ENCODE results near the gene CD96.

Gene CD96

DNA sequence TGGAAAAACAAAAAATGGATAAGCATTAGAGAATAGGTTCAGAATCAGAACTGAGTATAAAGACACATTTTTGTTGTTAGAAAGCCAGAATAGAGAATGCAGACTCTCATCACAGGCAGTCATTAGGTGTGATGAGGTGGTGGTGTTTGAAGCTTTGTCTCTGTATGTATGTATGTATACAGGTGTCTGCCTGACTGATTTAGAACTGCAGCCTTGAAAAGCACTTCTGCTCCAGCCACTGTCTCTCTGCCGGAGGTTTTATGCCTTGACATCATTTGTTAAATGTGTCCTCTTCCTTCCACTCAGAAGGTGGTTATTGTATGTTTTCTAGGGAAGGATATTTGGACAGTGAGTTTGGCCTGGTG, 133.8 kb downstream of the CD96 start:
- peak overlapping the region; percentile 24 for H3K4me3 ChIP-seq (ENCODE audit: low read depth, low read length)
- no peak for DNase-seq (ENCODE audit: low read depth)
- TF ChIP-seq, protein P1, sequence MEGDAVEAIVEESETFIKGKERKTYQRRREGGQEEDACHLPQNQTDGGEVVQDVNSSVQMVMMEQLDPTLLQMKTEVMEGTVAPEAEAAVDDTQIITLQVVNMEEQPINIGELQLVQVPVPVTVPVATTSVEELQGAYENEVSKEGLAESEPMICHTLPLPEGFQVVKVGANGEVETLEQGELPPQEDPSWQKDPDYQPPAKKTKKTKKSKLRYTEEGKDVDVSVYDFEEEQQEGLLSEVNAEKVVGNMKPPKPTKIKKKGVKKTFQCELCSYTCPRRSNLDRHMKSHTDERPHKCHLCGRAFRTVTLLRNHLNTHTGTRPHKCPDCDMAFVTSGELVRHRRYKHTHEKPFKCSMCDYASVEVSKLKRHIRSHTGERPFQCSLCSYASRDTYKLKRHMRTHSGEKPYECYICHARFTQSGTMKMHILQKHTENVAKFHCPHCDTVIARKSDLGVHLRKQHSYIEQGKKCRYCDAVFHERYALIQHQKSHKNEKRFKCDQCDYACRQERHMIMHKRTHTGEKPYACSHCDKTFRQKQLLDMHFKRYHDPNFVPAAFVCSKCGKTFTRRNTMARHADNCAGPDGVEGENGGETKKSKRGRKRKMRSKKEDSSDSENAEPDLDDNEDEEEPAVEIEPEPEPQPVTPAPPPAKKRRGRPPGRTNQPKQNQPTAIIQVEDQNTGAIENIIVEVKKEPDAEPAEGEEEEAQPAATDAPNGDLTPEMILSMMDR (IDR thresholded peaks at IDR 0.05; ENCODE audit: insufficient read depth, low read depth, low read length, missing control alignments), result no peak

DNA sequence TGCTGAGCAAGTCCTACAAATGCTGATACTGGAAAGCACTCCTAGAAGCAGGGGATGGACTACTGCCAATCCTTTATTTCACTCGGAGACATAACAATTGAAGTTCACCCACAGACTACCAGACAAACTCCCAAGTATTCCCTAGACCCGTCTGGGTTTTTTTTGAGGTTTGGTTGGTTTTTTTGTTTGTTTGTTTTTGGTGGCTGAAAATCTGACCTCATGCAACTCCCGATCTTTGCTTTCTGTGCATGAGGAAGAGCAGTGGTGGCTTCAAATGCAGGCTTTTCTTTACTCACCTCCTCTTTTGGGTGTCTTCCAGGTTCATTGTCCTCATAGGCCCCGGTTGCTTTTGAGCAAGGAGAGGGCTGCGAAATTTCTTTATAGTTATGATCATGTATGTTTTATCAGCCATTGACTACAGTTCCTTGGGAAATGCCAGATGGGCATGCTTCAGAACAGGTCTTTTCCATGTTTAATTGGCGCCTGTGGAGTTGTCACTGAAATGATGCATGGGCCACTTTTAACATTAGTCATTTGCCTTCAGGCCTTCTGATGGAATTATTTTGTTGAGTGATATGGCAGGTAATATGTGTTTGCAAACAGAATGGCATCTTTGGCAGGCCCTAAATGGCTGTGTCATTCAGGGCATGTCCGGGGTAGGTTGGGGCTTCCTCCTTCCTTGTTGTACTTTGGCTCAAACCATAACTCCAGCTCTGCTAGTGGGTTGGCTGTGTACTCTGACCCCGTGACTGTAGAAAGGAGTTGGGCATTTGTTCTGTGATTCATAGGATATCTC, 134.4 kb downstream of the CD96 start:
- peak overlapping the region; percentile 24 for H3K4me3 ChIP-seq (ENCODE audit: low read depth, low read length)
- peak; percentile 23 for DNase-seq (ENCODE audit: low read depth)
- TF ChIP-seq, protein P1 (IDR thresholded peaks at IDR 0.05; ENCODE audit: insufficient read depth, low read depth, low read length, missing control alignments), result no peak

DNA sequence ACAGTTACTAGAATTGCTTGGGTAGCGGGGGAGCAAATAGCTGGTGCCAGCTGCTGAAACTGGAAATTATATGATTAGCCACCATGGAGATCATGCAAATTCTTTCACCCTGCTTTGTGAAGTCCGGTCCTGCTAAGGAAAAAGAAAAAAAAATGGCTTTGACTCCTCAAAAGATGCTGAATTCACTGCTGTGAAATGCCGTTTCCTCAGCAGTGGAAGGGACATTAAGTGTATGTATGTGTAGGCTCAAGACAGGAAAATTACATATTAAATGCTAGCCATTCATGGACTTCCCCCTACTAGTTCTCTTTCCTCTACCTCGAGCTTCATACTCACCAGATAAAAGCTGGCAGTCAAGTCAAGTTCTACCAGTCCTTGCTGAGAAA, 135.0 kb downstream of the CD96 start:
- H3K4me3 ChIP-seq (ENCODE audit: low read depth, low read length), result no peak overlapping the region
- DNase-seq (ENCODE audit: low read depth), result no peak
- TF ChIP-seq, protein P1 (IDR thresholded peaks at IDR 0.05; ENCODE audit: insufficient read depth, low read depth, low read length, missing control alignments), result no peak

DNA sequence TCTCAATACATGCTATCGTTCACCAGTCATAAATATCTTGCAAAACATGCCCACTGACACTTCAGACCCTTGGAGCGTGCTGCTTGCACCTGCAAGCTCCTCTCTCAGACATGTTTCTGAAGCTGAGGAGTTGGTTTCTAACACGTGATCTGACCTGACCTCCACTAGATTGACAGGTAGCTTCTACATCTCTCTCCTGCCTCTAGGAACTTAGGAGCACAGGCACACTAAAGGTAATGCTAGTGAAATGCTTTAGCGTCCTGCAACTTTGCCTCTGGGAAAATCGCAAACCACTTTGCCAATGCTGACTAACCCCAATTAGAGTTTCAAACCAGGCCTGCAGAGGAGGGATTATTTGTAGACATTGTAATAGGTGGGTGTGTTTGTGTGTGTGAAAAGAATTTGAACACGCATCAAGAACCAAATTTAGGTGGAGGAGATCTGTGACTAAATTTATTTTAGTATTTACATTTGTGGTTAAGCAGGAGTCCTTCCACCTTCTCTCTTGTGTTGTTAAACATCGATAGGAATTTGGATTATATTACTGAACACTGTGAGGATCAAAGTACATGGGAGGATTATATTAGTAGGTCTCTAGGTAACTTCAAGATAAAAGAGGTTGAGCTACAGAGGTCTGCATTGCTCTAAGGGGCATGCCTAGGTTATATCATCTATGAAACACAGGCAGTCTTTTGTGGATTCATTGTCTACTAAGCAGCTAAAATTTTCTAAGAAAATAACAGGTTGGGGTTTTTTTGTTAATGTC, 139.8 kb downstream of the CD96 start:
- TF ChIP-seq, protein P1 (IDR thresholded peaks at IDR 0.05; ENCODE audit: insufficient read depth, low read depth, low read length, missing control alignments), result no peak
- DNase-seq (ENCODE audit: low read depth), result no peak
- H3K4me3 ChIP-seq (ENCODE audit: low read depth, low read length), result no peak overlapping the region

DNA sequence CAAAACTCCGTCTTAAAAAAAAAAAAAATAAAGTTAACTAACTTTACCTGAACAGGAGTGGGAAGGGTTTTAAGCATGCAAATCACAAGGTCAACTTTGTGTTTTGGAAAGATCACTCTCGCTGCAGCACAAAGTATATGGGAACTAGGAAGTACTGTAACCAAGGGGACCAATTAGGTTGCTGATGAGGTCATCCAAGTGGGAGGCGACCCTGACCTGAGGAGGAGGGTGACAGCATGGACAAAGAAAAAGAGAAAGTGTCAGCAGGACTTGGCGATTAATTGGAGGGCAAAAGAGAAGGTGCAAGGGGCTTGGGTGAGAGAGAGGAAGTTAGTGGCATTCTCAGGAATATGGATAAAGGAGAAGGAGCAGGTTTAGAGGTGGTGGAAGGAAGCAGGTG, 142.6 kb downstream of the CD96 start:
- no peak for DNase-seq (ENCODE audit: low read depth)
- TF ChIP-seq, protein P1 (IDR thresholded peaks at IDR 0.05; ENCODE audit: insufficient read depth, low read depth, low read length, missing control alignments), result no peak
- no peak overlapping the region for H3K4me3 ChIP-seq (ENCODE audit: low read depth, low read length)

DNA sequence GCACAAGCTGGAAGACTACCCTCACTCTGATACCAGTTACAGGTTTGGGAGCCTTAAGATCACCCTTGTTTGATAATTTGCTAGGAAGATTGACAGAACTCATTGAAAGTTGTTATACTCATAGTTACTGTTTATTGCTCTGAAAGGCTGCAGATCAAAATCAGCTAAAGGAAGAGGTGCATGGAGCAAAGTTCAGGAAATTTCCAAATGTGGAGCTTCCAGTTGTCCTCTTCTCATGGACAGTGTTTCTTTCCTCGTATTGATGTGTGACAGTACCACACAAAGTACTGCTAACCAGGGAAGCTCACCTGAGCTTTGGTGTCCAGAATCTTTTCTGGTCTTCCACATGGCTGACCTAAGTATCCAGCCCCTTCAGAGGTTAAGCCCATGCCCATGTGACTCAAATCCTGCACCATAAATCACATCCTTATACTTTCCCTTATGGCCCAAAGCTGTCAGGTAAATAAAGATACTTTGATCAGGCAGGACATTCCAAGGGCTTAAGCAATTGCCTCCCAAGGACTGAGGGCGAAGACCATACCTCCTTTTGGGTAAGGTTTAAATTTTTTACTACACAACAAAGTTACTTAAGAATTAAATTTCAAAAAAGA, 146.3 kb downstream of the CD96 start:
- TF ChIP-seq, protein P1 (IDR thresholded peaks at IDR 0.05; ENCODE audit: insufficient read depth, low read depth, low read length, missing control alignments), result no peak
- no peak for DNase-seq (ENCODE audit: low read depth)
- no peak overlapping the region for H3K4me3 ChIP-seq (ENCODE audit: low read depth, low read length)

Data from GM12865 (cell line).